Panc1 (cell line): ENCODE results near the gene SHB. TPM values are rescaled to one million over a fixed set of nuclear protein-coding genes. Genes with fewer than 3 reads are reported as not detected.

Source experiments
- ATAC-seq: fragments of 200-7000 bp; cut with Tn5 transposase; 2 replicates; pipeline ENCODE4 v1.9.1; 2020; ENCODE audit warnings: mild to moderate bottlenecking, moderate library complexity
- BruUV-seq: library from RNA; stranded (reverse); fragments of 400-500 nt; replicated peaks from 2 replicates; lab custom pipeline; 2021; lab: Mats Ljungman, UMichigan
- CTCF ChIA-PET: fragments of 300-600 bp; sonication (Branson Sonifier 250); formaldehyde crosslinking; loops from one replicate; lab custom pipeline; 2022; ENCODE audit warnings: antibody characterized with exemption; lab: Charles Lee
- POLR2A ChIA-PET: fragments of 300-600 bp; sonication (Branson Sonifier 250); formaldehyde crosslinking; loops from one replicate; lab custom pipeline; 2022; ENCODE audit warnings: antibody characterized with exemption; lab: Charles Lee
- DNase-seq: peaks from one replicate; pipeline ENCODE4 v3.0.0-alpha.2; 2010; ENCODE audit warnings: low read depth, low spot score
- H3K27ac ChIP-seq: 2 replicates; pipeline ENCODE4 v1.5.1; 2011; ENCODE audit warnings: mild to moderate bottlenecking, low read length, inconsistent platforms
- H3K27me3 ChIP-seq: fragments of 200-500 bp; sonication (Bioruptor generic); 2 replicates; pipeline ENCODE4 v1.6.0; 2014; ENCODE audit warnings: low read length, inconsistent platforms; ENCODE audit not compliant: control insufficient read depth, insufficient read depth
- H3K36me3 ChIP-seq: fragments of 200-500 bp; sonication (Bioruptor generic); 2 replicates; pipeline ENCODE4 v1.5.1; 2014; ENCODE audit warnings: inconsistent platforms, mild to moderate bottlenecking, low read length, moderate library complexity; ENCODE audit not compliant: control insufficient read depth, insufficient read depth
- H3K4me1 ChIP-seq: 2 replicates; pipeline ENCODE4 v1.5.1; 2011; ENCODE audit warnings: inconsistent platforms, mild to moderate bottlenecking, low read length, moderate library complexity; ENCODE audit not compliant: control insufficient read depth, insufficient read depth
- H3K4me3 ChIP-seq, 2 experiments: 2 replicates each; pipeline ENCODE4 v1.5.1; 2011 to 2012; ENCODE audit warnings: low read depth in 2 of 2, low read length in 2 of 2, mild to moderate bottlenecking in 2 of 2, inconsistent platforms in 1 of 2, moderate library complexity in 1 of 2
- H3K9me3 ChIP-seq: fragments of 200-500 bp; sonication (Bioruptor generic); 2 replicates; pipeline ENCODE4 v1.5.1; 2014; ENCODE audit warnings: low read depth, mild to moderate bottlenecking, inconsistent platforms, low read length, moderate library complexity; ENCODE audit not compliant: control insufficient read depth, insufficient read depth
- POLR2AphosphoS5 ChIP-seq: IDR thresholded peaks from 2 replicates; pipeline ENCODE4 v1.6.1; 2012; ENCODE audit warnings: mild to moderate bottlenecking, low read depth, low read length, moderate library complexity
- SIN3A ChIP-seq: IDR thresholded peaks from 2 replicates; pipeline ENCODE4 v1.6.1; 2012; ENCODE audit warnings: low read depth, mild to moderate bottlenecking, low read length, moderate library complexity, borderline replicate concordance; ENCODE audit not compliant: insufficient read depth
- TCF7L2 ChIP-seq: IDR thresholded peaks from 2 replicates; pipeline ENCODE4 v1.6.1; 2011; ENCODE audit warnings: mild to moderate bottlenecking, low read depth, low read length, inconsistent platforms
- in situ Hi-C: cut with HindIII; loops from 2 replicates; pipeline ENCODE4 v1.10.0; 2016; ENCODE audit warnings: low sequenced_read_pairs, low pct_unique_long_range_greater_than_20kb
- intact Hi-C: fragments of 100-400 bp; cut with micrococcal nuclease; formaldehyde crosslinking; loops from one replicate; pipeline ENCODE4 v1.10.0; 2022; ENCODE audit not compliant: unreplicated experiment
- total RNA-seq: library from RNA; stranded (reverse); gene quantifications from one replicate; pipeline ENCODE4 v1.2.1, GENCODE V29; 2021; ENCODE audit not compliant: unreplicated experiment
- TF ChIP-seq, protein P1 (sequence below): fragments of 450-650 bp; IDR thresholded peaks from 2 replicates; pipeline ENCODE4 v1.5.1; 2017; ENCODE audit warnings: mild to moderate bottlenecking
- TF ChIP-seq, protein P2 (sequence below), 2 experiments: IDR thresholded peaks; 2 replicates each; pipeline ENCODE4 v1.6.1; 2011 to 2012; ENCODE audit warnings: low read depth in 2 of 2, control low read depth in 1 of 2, low read length in 1 of 2, mild to moderate bottlenecking in 1 of 2, moderate library complexity in 1 of 2; ENCODE audit not compliant: insufficient read depth in 1 of 2

The SHB gene
- total RNA-seq, 1 experiment from 2014 or later, result 59.9 TPM

DNA sequence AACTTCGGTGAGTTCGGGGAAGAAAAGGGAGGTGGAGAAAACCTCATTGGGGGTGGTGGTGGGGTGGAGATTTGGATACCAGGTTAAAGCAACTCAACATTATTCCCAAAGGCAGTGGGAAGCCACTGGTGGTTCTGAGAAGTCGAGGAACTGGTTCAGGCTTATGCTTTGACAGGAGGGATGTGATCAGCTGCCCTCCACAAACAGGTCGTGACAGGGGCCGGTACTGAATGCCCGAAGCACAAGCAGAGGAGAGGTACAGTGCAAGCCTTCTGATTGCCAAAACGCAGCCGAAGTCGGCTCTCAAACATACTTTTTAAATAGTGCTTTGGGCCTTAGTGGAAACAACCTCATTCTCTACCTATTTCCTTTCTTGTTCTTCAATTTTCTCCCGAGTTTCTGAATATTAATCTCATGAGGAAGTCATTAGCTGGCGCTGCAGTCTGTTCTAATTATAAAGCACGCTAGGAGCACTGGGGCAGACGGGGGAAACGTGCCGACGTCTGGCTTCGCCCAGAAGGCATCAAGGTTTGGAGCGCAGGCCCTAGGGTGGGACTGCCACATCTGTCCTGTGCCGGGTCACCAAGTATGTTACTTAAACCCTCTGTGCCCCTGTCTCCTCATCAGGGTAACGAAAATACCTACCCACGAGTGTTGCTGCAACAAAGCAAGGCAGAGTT is 27.3 kb downstream of the SHB start:
- Histone ChIP-seq H3K4me3 (no peak overlapping the region), H3K27me3 (no peaks in the 10 kb centered on the region), H3K4me1 (peaks cover 98% of the 10 kb centered on the region), H3K36me3 (no peaks in the 10 kb centered on the region; the same call in 1 of the 2 replicates), H3K27ac (peak overlapping the region; percentile 99), H3K9me3 (no peaks in the 10 kb centered on the region)
- intact Hi-C loops (no loop called here), in situ Hi-C loops (no loop called here)
- BruUV-seq, result no TSS peak
- ChIA-PET POLR2A (no interaction called here), CTCF (interaction anchor here (0.5 kb wide), 1 partner anchor 22 kb away, joined by 4 read pairs; no protein-coding TSS in a partner anchor)
- DNase-seq (no peak), ATAC-seq (no peak)
- TF ChIP-seq SIN3A (no peak), POLR2AphosphoS5 (no peak), TCF7L2 (no peak)
- TF ChIP-seq, protein P1, sequence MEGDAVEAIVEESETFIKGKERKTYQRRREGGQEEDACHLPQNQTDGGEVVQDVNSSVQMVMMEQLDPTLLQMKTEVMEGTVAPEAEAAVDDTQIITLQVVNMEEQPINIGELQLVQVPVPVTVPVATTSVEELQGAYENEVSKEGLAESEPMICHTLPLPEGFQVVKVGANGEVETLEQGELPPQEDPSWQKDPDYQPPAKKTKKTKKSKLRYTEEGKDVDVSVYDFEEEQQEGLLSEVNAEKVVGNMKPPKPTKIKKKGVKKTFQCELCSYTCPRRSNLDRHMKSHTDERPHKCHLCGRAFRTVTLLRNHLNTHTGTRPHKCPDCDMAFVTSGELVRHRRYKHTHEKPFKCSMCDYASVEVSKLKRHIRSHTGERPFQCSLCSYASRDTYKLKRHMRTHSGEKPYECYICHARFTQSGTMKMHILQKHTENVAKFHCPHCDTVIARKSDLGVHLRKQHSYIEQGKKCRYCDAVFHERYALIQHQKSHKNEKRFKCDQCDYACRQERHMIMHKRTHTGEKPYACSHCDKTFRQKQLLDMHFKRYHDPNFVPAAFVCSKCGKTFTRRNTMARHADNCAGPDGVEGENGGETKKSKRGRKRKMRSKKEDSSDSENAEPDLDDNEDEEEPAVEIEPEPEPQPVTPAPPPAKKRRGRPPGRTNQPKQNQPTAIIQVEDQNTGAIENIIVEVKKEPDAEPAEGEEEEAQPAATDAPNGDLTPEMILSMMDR, result no peak
- TF ChIP-seq, protein P2, sequence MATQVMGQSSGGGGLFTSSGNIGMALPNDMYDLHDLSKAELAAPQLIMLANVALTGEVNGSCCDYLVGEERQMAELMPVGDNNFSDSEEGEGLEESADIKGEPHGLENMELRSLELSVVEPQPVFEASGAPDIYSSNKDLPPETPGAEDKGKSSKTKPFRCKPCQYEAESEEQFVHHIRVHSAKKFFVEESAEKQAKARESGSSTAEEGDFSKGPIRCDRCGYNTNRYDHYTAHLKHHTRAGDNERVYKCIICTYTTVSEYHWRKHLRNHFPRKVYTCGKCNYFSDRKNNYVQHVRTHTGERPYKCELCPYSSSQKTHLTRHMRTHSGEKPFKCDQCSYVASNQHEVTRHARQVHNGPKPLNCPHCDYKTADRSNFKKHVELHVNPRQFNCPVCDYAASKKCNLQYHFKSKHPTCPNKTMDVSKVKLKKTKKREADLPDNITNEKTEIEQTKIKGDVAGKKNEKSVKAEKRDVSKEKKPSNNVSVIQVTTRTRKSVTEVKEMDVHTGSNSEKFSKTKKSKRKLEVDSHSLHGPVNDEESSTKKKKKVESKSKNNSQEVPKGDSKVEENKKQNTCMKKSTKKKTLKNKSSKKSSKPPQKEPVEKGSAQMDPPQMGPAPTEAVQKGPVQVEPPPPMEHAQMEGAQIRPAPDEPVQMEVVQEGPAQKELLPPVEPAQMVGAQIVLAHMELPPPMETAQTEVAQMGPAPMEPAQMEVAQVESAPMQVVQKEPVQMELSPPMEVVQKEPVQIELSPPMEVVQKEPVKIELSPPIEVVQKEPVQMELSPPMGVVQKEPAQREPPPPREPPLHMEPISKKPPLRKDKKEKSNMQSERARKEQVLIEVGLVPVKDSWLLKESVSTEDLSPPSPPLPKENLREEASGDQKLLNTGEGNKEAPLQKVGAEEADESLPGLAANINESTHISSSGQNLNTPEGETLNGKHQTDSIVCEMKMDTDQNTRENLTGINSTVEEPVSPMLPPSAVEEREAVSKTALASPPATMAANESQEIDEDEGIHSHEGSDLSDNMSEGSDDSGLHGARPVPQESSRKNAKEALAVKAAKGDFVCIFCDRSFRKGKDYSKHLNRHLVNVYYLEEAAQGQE (IDR thresholded peaks at IDR 0.05; ENCODE audit: insufficient read depth in 1 of 2, low read depth in 2 of 2, low read length in 1 of 2), result no peak

DNA sequence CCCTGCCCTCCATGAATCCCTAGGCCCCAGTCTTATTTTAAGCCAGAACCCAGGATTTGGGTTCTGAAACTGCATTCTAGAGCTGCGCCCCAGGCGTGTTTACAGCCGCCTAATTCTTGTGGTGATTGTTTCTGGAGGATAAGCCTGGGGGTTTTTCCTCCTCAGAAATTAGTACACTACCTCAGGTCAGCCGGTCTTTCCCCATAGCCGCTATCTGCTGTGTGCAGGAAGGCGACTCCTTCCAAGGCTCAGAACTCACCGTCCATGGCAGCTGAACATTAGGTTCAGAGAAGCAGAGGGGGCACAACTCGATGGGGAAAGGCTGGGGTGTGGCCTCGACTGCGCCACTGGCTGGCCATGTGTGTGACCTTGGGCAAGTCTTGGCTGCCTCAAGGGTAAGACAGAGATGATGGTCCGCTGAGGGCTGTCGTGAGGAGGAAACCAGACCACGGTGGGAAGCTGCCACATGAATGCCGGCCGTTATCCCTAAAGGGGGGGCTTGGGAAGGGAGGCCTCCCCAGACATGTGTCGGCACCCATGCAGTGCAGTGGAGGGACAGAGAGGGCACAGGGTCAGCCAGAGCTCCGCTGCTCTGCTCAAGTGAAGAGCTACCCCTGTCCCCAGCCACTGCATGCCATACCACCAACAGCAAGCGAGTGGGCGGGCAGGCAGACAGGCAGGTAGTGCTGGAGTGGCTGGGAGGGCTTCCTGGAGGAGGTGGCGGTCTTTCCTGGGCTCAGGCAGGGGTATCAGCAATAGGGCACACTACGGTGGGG is 28.9 kb downstream of the SHB start:
- CTCF ChIA-PET, result no interaction called here
- Histone ChIP-seq H3K36me3 (no peaks in the 10 kb centered on the region; the same call in 1 of the 2 replicates), H3K4me3 (no peak overlapping the region), H3K27me3 (no peaks in the 10 kb centered on the region), H3K9me3 (no peaks in the 10 kb centered on the region), H3K27ac (peak overlapping the region; percentile 99), H3K4me1 (peaks cover 97% of the 10 kb centered on the region)
- in situ Hi-C loops (no loop called here), intact Hi-C loops (no loop called here)
- no peak for ATAC-seq
- no peak for DNase-seq
- no peak for TF ChIP-seq TCF7L2
- no peak for TF ChIP-seq SIN3A
- TF ChIP-seq, protein P2 (IDR thresholded peaks at IDR 0.05; ENCODE audit: insufficient read depth in 1 of 2, low read depth in 2 of 2, low read length in 1 of 2), result no peak
- no peak for TF ChIP-seq POLR2AphosphoS5
- TF ChIP-seq, protein P1, result no peak
- POLR2A ChIA-PET, result no interaction called here
- no TSS peak for BruUV-seq
